RWPE1 (cell line): ENCODE data around the gene TTLL8.

Experiments
- CTCF ChIA-PET: fragments of 350-600 bp; sonication (Branson Sonifier 250); formaldehyde crosslinking; extraction: SDS; loops from one replicate; lab custom pipeline; 2021; lab: Yijun Ruan, JAX
- POLR2A ChIA-PET: fragments of 400-600 bp; formaldehyde crosslinking; extraction: SDS; loops from one replicate; lab custom pipeline; 2020; ENCODE audit warnings: antibody characterized with exemption; ENCODE audit not compliant: low non-redundant PET; lab: Yijun Ruan, JAX
- DNase-seq: peaks from one replicate; pipeline ENCODE4 v3.0.0; 2012; ENCODE audit warnings: low spot score
- H3K27ac ChIP-seq: fragments of 450-650 bp; 2 replicates; pipeline ENCODE4 v1.5.1; 2017
- TF ChIP-seq, protein P1 (sequence below): fragments of 450-650 bp; conservative IDR thresholded peaks from 2 replicates; pipeline ENCODE4 v1.5.1; 2017; ENCODE audit warnings: low read depth, mild to moderate bottlenecking

The TTLL8 gene

DNA sequence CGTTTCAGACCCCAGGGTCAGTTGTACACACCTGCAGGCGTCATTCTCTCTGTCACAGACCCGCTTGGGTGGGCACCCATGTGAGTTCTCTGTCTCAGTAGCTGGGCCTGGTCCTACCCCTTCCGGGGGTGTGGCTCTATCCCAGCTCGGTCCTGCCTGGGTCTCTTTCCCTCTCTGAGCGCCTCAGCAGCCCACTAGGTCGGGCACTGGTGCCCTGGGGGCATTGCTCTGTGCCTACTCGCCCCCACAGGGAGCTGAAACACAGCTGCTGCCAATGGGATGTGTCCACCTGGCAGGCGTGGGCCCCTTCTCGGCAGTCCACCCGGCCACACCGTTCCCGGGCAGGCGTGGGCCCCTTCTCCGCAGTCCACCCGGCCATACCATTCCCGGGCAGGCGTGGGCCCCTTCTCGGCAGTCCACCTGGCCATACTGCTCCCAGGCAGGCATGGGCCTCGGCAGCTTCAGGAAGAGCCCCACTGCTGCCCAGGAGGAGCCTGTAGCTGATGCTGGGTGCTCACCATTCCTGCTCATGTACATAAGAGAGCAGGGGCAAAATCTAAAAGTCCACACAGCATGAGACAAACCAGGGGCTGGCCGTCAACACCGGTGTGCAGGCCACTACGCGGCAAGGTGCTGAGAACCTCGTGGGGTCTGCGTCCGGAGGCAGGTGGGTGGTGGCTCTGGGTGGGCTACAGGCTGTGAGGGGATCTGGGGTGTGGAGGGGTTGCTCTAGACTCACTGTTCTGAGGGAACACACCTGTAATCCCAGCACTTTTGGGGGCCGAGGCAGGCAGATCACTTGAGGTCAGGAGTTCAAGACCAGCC lies 14.8 kb upstream of the TTLL8 start:
- TF ChIP-seq, protein P1, sequence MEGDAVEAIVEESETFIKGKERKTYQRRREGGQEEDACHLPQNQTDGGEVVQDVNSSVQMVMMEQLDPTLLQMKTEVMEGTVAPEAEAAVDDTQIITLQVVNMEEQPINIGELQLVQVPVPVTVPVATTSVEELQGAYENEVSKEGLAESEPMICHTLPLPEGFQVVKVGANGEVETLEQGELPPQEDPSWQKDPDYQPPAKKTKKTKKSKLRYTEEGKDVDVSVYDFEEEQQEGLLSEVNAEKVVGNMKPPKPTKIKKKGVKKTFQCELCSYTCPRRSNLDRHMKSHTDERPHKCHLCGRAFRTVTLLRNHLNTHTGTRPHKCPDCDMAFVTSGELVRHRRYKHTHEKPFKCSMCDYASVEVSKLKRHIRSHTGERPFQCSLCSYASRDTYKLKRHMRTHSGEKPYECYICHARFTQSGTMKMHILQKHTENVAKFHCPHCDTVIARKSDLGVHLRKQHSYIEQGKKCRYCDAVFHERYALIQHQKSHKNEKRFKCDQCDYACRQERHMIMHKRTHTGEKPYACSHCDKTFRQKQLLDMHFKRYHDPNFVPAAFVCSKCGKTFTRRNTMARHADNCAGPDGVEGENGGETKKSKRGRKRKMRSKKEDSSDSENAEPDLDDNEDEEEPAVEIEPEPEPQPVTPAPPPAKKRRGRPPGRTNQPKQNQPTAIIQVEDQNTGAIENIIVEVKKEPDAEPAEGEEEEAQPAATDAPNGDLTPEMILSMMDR: no peak
- POLR2A ChIA-PET: no interaction called here
- no peak overlapping the region for H3K27ac ChIP-seq
- no peak for DNase-seq
- CTCF ChIA-PET: no interaction called here

DNA sequence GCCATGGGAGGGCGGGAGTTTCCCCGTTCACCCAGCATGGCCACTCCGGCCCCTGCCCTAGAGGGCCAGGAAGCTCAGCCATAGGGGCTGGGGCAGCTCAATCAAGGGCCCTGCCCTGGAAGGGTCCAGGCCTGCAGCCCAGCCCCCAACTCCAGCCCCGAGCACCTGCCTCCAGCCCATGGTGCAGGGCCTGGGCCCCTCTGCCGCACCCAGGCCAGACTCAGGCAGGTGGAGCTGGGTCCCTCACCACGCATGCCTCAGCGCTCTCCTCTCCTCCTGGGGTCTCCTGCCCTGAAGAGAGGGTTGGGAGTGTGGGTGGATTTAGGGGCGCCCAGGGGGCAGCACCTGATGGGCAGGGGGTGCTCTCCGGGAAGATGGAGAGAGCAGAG lies 14.1 kb upstream of the TTLL8 start:
- no peak for DNase-seq
- TF ChIP-seq, protein P1: no peak
- POLR2A ChIA-PET: no interaction called here
- no peak overlapping the region for H3K27ac ChIP-seq
- CTCF ChIA-PET: no interaction called here

DNA sequence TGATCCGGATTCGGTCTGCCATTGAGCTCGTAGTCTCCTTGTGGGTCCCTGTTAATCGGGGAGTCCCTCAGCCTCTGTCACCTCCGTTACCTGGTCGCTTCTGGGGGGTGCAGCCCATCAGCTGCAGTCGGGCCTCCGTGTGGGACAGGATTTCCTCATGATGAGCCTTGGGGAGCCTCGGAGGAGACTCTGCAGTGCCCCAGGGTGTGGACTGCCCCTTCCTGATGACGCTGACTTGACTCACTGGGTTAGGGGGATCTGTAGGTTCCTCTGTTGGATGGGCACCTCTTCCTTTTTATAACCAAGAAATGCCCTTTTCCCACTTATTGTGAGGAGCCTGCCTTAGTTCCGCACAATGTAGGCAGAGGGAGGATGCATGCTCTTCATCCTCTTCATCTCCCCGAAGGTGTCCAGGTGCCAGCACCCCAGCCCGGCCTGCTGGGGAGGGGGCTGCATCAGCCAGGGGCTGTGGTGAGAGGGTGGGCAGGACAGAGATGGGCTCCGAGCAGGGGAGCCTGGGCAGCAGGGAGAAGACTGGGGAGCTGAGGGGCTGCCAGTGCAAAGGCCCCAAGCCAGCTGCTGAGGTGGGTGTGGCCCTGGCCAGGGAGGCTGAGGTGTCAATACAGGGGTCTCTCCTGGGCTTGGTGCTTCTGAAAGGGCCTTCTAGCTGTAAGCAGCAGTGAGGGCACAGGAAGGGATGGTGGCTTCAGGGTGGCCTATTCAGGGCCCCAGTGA lies 13.5 kb upstream of the TTLL8 start:
- no peak overlapping the region for H3K27ac ChIP-seq
- CTCF ChIA-PET: no interaction called here
- TF ChIP-seq, protein P1: no peak
- peak; percentile 26 for DNase-seq
- POLR2A ChIA-PET: no interaction called here

DNA sequence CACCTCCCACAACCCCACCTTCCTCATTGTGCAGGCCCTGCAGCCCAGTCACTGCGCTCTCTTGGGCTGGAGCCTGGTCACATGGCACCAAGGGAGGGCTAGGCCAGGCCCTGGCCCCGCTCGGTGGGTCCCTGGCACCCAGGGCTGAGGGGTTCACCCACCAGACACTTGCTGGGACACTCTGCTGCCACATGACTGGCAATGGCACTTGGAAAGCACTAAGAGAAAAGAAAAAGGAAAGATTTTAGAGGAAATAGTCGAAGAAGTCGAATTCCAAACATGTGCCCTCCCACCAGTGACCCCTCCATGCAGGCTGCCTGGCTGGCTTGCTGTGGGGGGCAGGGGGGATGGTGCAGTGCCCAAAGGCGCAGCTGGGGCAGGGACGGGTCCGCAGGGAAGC lies 12.3 kb upstream of the TTLL8 start:
- ChIA-PET POLR2A (no interaction called here), CTCF (no interaction called here)
- DNase-seq: no peak
- TF ChIP-seq, protein P1: no peak
- H3K27ac ChIP-seq: no peak overlapping the region

DNA sequence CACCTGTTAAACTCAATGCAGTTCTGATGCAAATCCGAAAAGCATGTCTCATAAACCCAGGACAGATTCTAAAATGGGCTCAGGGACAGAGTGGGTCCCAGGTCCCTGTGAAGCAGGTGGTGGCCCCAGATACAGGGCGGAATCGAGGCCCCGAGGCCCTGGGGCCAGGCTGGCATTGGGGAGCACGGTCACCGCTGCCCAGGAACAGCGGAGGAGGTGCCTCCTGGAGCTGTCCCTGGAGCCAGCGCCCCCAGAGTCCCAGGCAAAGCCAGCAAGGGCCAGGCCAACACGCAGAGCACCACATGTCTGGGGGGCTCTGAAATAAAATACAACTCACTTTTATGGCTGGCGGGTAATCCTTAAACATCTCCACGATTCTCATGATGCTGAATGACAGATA lies 10.0 kb upstream of the TTLL8 start:
- no peak overlapping the region for H3K27ac ChIP-seq
- TF ChIP-seq, protein P1: no peak
- DNase-seq: no peak
- ChIA-PET POLR2A (no interaction called here), CTCF (no interaction called here)

DNA sequence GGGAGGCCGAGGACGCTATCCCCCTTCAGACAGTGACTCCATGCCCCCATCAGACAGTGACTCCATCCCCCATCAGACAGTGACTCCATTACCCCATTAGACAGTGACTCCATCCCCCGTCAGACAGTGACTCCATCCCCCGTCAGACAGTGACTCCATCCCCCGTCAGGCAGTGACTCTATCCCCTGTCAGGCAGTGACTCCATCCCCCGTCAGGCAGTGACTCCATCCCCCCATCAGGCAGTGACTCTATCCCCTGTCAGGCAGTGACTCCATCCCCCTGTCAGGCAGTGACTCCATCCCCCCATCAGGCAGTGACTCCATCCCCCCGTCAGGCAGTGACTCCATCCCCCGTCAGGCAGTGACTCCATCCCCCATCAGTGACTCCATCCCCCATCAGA lies 9.1 kb upstream of the TTLL8 start:
- no peak for DNase-seq
- POLR2A ChIA-PET: no interaction called here
- CTCF ChIA-PET: no interaction called here
- TF ChIP-seq, protein P1: no peak
- no peak overlapping the region for H3K27ac ChIP-seq
